CD1c-positive myeloid dendritic cell (primary cell): ENCODE data around the gene ZNF532.
"Not testable (repeated sequence)": the region's sequence is repeated elsewhere in the genome, so short reads cannot be mapped to it uniquely, and the experiment has no call there.

ENCODE experiments used
- DNase-seq: peaks from one replicate; pipeline ENCODE4 v3.0.0-alpha.2; 2016; ENCODE audit errors: extremely low spot score

The ZNF532 gene

DNA sequence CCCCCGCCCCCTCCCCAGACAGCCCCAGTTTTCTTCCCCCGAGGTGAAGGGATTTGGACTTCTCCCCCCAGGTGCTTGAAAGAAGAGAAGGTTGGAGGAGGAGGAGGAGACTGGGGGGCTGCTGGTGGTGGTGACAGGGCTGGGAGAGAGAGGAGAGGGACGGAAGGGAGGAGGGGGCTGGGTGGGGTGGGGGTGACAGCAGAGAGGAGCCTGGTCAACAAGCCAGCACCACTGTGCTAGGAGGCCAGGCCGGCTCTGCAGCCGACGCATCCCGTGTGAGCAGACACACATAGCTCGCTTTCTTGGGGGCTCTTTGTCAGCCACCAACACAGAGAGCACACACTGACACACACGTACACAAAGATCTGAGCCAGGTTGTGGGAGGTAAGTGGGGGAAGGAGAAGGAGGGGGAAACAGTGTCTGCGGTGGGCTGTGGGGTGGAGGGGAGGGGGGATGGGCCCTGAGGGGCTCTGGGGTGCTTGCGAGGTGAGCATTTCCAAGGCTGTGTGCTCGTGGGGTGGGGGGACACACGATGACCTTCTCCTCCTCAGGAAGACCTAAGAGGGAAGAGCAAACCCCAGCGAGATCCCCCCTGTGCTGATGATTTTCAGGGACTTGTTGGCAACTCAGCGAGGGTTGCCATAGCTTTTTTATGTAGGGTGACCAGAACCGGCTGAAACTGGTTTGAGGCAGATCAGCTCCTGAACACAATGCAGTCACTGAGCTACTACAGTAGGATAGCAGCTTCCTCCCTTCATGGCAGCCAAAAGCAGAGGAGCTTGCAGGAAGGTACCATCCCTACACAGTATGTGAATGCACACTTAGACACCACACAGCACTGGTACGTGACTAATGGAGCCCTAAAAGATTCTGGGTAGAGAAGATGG lies at the start of gene ZNF532:
Gene ZNF532 (plus strand): TSS at position 732 of the 887 bp plus-strand sequence. CDS start 53,411 bp downstream, outside the sequence.
- DNase-seq = no peak

- no peak for DNase-seq
These were observed 45.6 kb upstream of the ZNF532 start for GRCh38 chr18:58819051-58819450.

DNA sequence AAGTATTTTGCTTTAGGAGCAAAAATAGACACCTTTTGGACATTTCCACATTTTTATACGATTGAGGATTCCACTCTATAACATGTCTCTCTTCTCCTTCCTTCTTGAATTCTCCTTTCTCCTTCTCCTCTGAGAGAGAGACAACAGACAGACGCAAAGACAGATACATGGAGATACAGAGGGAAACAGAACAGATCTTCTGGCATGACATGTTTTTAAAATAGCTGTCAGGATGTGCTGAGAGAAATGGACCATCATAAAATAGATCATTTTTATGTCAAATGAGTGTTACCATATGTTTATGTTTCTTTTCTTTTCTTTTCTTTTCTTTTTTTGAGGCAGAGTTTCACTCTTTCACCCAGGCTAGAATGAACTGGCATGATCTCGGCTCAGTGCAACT lies 44.4 kb upstream of the ZNF532 start:
- no peak for DNase-seq

DNA sequence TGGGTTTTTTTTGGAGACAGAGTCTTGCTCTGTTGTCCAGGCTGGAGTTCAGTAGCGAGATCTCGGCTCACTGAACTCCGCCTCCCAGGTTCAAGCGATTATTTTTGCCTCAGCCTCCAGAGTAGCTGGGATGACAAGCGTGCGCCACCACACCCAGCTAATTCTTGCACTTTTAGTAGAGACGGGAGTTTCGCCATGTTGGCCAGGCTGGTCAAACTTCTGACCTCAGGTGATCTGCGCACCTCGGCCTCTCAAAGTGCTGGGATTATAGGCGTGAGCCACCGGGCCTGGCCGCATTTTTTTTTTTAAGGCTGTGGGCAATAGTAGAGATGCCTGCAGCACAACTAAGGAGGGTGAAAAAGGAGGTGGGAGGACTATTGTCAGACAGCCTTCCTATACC lies 41.7 kb upstream of the ZNF532 start:
- DNase-seq = no peak

DNA sequence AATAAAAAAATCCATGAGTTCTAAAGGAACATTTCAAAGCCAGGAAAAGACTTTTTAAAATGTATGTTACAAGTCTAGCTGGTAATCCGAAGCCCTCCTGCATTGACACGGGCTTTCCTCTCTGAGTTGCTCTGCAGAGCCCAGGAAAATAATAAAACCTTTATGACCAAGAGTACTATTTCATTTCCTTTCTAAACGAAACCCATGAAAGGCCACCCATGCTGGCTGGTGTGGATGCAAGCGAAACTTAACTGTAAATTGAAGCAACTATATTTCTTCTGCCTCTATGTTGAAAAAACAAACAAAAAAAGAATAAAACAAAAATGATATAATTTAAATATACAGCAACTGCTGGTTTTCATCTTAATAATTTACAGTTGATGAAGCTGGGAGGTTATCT lies 41.3 kb upstream of the ZNF532 start:
- DNase-seq = no peak

DNA sequence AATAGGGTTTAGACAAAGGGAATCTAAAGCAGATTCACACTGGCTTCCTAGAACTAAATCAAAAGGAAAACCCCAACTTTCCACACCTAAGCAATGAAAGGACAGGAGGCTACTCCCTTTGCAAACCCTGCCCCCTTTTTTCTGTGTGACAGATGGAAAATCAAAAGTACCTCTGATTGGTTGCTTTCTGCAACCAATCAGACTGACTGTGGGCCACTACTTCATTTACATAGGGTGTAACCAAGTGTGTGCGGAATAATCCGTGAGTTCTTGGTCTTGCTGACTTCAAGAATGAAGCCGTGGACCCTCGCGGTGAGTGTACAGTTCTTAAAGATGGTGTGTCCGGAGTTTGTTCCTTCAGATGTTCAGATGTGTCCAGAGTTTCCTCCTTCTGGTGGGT lies 37.8 kb upstream of the ZNF532 start:
- not testable (repeated sequence) for DNase-seq

GRCh38 chr18:58827428-58827827 lies 37.2 kb upstream of the ZNF532 start:
- DNase-seq = no peak

- no peak for DNase-seq
These were observed 36.8 kb upstream of the ZNF532 start for GRCh38 chr18:58827886-58828285.

DNA sequence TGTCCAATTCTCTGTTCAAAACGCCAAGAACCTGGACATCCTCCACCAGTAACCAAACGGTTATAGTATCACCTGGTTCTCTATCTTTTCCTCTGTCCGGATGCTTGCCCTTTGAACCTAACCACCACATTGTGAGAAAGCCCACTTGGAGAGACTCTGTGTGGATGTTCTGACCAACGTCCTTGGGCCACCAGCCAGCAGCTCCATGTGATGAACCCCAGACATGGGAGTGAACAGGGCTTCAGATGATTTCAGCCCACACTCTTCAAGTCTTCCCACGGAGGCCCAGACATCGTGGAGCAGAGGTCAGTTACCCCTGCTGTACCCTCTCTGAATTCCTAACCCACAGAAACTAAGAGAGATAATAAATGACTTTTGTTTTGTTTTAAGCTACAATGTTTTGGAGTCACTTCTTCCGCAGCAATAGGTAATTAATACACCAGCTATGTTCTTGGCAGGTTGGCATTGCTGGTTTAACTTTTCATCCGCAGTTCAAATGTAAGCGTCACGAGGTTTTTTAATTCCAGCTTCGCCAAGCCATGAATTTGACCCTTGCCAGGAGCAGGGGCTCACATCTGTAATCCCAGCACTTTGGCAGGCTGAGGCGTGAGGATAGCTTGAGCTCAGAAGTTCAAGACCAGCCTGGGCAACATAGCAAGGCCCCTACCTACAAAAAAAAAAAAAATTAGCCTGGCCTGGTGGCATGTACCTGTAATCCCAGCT lies 36.1 kb upstream of the ZNF532 start:
- DNase-seq = no peak

- no peak for DNase-seq
These were observed 35.4 kb upstream of the ZNF532 start for GRCh38 chr18:58829263-58829662.

GRCh38 chr18:58829886-58830285 lies 34.8 kb upstream of the ZNF532 start:
- DNase-seq = not testable (repeated sequence)

DNA sequence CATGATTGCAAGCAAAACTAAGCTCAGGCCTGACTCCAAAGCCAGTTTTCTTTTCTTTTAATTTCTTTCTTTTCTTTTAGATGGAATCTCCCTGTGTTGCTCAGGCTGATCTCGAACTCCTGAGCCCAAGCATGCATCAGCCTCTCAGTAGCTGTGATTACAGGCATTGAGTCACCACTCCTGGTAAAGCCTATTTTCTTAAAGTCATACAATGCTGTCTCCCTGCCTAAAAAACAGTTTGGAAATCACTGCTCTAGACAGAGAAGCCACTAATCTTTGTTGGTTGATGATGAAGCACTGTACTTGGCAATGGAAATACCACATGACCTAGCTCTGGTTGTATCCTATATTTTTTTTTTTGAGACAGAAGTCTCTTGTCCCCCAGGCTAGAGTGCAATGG lies 33.1 kb upstream of the ZNF532 start:
- DNase-seq = no peak

GRCh38 chr18:58838165-58838860 lies 26.4 kb upstream of the ZNF532 start:
- no peak for DNase-seq

DNA sequence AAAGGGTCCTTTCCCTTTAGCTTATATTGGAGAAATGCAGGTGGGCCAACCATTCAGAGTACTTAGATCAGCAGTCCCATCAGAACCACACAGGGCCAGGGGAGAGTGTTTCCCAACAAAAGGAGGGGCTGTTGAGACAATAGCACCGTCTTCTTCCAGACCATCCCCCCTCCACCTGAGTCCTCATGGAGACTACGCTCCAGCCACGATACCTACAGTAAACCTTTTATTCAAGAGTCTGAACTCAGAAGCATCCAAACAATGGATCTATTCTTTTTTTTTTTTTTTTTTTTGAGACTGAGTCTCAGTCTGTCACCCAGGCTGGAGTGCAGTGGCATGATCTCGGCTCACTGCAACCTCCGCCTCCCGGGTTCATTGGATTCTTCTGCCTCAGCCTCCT lies 25.7 kb upstream of the ZNF532 start:
- DNase-seq = no peak

DNA sequence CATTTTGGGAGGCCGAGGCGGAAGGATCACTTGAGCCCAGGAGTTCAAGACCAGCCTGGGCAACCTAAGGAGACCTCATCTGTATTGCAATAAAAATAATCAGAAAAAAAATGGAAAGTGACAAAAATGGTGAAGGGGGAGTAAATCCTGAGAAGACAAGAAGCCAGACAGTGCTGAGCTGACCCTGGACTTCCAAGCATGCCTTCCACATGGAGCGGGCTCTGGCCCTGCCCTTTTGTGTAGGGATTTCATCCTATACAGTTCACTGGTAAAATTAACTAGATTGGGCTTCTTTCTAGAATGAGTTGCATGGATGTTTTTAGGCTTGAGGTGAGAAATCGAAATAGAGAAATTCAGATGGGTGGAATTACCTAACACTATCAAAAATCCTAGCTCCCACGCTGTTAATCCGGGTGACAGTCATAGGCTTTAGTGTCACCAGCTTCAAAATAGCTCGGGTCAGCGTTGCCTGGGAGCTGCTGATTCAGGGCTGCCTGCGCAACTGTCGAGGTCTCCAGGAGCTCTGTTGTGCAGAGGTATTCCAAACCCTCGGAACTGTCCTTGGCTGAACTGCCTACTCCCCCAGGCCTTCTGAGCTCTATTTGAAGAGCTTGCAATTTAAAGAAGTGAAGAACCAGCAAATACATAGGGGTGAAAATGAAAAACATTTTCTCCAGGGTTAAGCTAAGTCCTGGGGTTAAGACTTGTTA lies 21.5 kb upstream of the ZNF532 start:
- no peak for DNase-seq

DNA sequence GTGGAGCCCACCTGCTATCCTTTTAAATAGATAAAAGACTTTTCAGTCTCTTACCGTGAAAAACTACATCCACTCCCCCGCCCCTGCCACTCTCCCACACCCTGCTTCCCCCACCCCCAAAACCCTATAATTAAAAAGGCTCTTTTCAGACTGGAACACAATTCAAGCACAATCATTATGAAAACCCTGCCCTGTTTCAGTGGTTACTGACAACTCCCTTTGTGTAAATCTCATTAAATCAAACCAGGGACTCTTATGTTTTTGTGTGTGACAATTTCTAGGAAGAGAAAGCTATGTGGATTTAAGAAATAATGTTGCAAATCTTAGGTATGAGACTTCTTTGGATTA lies 21.0 kb upstream of the ZNF532 start:
- no peak for DNase-seq

- no peak for DNase-seq
These were observed 19.8 kb upstream of the ZNF532 start for GRCh38 chr18:58844871-58845270.

- DNase-seq = no peak
These were observed 18.6 kb upstream of the ZNF532 start for GRCh38 chr18:58845928-58846724.

GRCh38 chr18:58847383-58848071 lies 17.1 kb upstream of the ZNF532 start:
- DNase-seq = peak; percentile 30

- peak; percentile 16 for DNase-seq
These were observed 16.0 kb upstream of the ZNF532 start for GRCh38 chr18:58848685-58849084.
